Muscle layer of colon (tissue), 2 donors: ENCODE measurements around the gene INO80B.

Source experiments
- H3K27ac ChIP-seq: one replicate; pipeline ENCODE4 v1.7.0; 2013; ENCODE audit warnings: low read depth, mild to moderate bottlenecking, low read length, moderate library complexity
- H3K27me3 ChIP-seq, 2 donors: one replicate each; pipeline ENCODE4 v1.7.0; 2013; ENCODE audit warnings: low read length in 2 of 2, mild to moderate bottlenecking in 2 of 2; ENCODE audit not compliant: insufficient read depth in 2 of 2, control insufficient read depth in 1 of 2
- H3K36me3 ChIP-seq: one replicate; pipeline ENCODE4 v1.7.0; 2013; ENCODE audit warnings: mild to moderate bottlenecking, low read length; ENCODE audit not compliant: insufficient read depth
- H3K4me1 ChIP-seq: one replicate; pipeline ENCODE4 v1.7.0; 2013; ENCODE audit warnings: mild to moderate bottlenecking, low read length; ENCODE audit not compliant: insufficient read depth
- H3K4me3 ChIP-seq, 2 donors: one replicate each; pipeline ENCODE4 v1.7.0; 2013; ENCODE audit warnings: low read length in 2 of 2, low read depth in 1 of 2, mild to moderate bottlenecking in 1 of 2, moderate library complexity in 1 of 2
- H3K9ac ChIP-seq: one replicate; pipeline ENCODE4 v1.7.0; 2013; ENCODE audit warnings: low read length
- H3K9me3 ChIP-seq: one replicate; pipeline ENCODE4 v1.7.0; 2013; ENCODE audit warnings: mild to moderate bottlenecking, low read length
- donor health status: abdominal sarcoma.
- donor health status: Adenocarcinoma of cecum.

INO80B gene

DNA sequence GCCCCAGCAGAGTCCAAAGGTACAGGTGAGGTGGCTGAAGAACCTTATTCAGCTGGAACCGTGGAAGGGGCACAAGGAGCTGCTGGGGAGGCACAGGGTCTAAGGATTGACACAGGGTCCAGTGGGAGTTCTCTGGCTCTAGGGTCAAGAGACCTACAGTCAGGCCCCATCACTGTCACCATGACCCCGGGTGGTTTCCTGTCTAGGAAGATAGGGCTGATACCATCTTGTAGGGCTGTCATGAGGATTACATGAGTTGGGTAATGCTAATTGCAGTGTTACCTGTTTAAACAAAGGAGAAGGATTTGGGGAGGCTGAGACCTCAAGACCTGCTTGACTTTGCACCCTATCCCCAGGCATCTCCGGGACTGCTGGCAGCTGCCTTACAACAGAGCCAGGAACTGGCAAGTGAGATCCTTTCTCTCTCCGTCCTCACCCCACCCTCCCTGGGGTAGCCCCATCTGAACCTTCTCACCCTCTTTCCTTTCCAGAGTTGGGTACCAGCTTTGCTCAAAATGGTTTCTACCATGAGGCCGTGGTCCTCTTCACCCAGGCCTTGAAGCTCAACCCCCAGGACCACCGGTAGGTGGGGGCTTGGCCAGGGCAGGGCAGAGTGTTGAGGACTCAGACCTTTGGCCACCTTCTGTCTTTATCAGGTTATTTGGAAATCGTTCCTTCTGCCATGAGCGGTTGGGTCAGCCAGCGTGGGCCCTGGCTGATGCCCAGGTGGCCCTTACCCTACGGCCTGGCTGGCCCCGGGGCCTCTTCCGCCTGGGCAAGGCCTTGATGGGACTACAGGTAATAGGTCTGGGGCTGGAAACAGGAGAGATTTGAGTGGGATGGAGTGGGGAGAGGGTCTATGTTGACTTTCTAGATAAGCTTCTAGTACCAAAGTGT lies 37.0 kb downstream of the INO80B start:
- Histone ChIP-seq H3K27ac (no peak overlapping the region), H3K36me3 (peaks cover 58% of the 10 kb centered on the region), H3K4me3 (no peak overlapping the region), H3K4me1 (no peaks in the 10 kb centered on the region), H3K9me3 (no peaks in the 10 kb centered on the region), H3K27me3 (peaks cover 0 to under 1% of the 10 kb centered on the region in 2 donors), H3K9ac (no peak overlapping the region)

DNA sequence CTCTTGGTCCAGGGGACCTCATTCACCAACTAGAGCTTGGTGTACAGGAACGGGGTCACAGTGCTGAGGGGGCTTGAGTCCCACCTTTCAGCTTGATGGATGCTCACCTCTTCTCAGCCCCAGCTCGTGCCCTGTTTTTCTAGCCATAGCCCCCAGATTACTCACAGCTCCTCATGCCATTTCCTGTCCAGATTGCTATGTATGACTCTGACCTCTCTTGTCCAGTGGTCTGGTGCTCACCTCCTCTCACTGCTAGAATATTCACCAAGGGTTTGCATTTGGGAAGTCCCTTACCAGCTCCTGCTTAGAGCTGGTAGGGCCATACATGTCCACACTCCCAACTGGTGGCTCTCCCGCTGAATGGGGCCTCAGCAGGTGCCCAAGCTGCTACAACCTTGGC lies 38.7 kb downstream of the INO80B start:
- Histone ChIP-seq H3K36me3 (peaks cover 51% of the 10 kb centered on the region), H3K9ac (no peak overlapping the region), H3K4me3 (no peak overlapping the region), H3K27ac (no peak overlapping the region), H3K27me3 (peaks cover 9 to 17% of the 10 kb centered on the region in 2 donors), H3K4me1 (peaks cover 11% of the 10 kb centered on the region), H3K9me3 (no peaks in the 10 kb centered on the region)

DNA sequence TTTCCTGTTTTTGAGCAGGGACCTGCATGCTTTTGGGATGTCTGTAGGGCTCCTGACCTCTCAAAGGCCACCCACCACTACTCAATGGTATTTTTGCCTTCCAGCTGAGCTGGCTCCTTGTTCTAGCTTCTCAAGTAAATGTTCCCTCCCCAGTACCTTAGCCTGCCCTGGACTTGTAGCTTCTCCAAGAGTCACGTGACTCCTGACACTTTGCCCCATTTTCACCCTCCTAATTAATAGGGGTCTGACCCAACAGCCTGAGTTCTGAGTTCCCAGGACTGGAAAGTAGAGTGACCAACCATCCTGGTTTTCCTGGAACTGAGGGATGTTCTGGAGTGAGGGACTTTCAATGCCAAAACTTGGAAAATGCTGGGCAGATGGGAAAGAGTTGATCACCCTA lies 40.6 kb downstream of the INO80B start:
- Histone ChIP-seq H3K9me3 (no peaks in the 10 kb centered on the region), H3K36me3 (peaks cover 35% of the 10 kb centered on the region), H3K27ac (no peak overlapping the region), H3K4me3 (no peak overlapping the region), H3K27me3 (peaks cover 17 to 36% of the 10 kb centered on the region in 2 donors), H3K9ac (no peak overlapping the region), H3K4me1 (peaks cover 16% of the 10 kb centered on the region)

DNA sequence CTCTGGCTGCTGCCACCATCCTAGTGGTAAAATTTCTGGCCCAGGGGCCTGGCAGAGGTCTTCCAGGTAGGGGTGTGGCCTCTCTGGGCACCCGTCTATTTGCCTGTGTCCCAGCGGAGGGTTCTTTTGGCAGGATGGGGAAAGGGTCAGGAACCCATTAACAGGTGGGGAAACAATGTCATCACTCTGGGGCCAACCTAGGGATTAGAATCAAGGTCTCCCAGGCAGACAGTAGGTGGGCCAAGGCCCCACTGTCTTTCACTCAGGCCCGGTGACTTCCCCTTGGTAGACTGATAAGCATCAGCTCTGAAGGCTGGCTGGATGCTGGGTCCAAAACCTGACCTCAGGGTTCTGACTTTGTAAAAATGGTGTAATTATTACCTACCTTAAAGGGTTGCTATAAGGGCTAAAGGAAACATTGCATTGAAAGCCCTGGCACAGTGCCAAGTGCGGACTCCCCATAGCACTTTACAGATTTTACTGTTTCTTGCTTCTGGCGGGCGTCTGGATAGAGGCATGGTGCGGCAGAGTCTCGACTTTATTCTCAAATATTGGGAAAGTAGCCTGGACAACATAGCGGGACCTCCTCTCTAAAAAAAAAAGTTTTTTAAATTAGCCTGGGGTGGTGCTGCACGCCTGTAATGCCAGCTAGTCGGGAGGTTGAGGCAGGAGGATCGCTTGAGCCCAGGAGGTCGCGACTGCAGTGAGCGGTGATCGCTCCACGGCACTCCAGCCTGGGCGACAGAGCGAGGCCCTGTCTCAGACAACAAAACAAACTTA lies 42.3 kb downstream of the INO80B start:
- peaks cover 18% of the 10 kb centered on the region for H3K36me3 ChIP-seq
- no peak overlapping the region for H3K9ac ChIP-seq
- peak overlapping the region; percentile 18 to 38 for H3K4me3 ChIP-seq
- peaks cover 22 to 54% of the 10 kb centered on the region in 2 donors for H3K27me3 ChIP-seq
- H3K27ac ChIP-seq: no peak overlapping the region
- H3K4me1 ChIP-seq: peaks cover 16% of the 10 kb centered on the region
- no peaks in the 10 kb centered on the region for H3K9me3 ChIP-seq

DNA sequence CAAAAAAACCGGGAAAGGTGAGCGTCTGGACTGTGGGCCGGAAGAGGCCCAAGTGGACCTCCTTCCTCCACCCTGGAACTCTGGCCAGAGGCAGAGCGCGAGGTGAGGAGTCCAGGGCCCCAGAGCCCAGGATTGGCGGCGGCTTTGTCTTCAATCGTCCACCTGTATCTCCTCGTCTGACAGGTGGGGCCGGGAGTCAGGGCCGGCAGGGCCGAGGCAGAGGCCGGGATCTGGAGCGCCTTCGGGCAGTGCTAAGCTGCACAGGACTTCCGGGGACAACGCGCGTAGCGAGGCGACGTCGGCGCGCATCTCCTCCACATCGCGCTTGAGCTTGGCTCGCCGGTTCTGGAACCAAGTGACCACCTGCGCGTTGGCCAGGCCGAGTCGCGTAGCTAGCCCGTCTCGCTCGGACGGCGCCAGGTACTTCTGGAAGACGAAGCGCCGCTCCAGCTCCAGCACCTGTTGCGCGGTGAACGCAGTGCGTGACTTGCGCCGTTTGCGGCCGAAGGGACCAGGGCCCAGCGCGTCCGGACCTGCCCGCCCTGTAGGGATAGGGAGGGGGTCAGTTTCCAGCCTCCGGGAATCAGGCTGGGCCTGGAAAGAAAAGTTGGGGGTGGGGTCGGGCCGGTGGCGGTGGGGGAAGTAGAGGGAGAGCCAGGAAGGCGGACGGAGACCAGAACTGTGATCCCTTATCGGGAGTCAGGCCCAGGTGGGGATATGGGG lies 43.1 kb downstream of the INO80B start:
- no peak overlapping the region for H3K27ac ChIP-seq
- peak overlapping the region; percentile 18 to 38 for H3K4me3 ChIP-seq

DNA sequence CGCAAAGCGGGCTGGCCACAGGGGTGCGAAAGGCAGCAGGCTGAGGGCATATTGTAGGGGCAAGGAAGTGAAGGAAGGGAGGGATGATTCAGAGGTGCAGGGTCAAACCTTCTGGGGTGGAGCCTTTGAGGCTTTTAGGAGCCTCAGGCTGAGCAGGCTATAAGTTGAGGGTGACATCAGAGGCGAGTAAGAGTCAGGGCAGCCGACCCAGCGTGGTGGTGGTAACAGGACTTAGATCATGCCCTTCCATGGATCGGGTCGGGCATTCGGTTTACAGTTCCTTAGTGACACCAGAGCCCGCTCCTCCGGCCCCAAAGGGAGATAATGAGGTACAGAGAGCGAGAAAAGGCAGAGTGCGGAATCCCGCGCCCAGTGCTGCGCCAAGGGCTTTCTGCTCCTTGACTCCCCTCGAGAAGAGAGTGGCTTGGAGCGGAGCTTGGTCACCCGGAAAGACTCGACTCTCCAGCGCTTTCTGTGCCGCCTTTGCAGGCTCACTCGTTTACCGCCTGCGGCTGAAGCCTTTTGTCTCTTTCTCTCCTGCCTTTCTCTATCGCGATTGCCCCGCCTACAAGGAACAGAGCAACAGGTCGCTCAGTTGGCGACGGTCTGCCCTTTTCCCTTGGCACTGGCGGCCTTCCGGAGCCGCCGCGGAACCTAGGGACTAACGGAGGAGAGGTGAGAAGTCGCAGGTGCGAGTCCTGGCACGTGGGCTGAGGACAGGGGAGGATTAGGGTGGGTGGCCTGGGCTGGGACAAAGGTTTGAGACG lies 43.8 kb downstream of the INO80B start:
- peak overlapping the region in 1 of 2 donors; percentile 38 for H3K4me3 ChIP-seq
- peaks cover 16% of the 10 kb centered on the region for H3K4me1 ChIP-seq
- H3K9me3 ChIP-seq: no peaks in the 10 kb centered on the region
- H3K9ac ChIP-seq: no peak overlapping the region
- H3K27ac ChIP-seq: no peak overlapping the region
- peaks cover 22 to 68% of the 10 kb centered on the region in 2 donors for H3K27me3 ChIP-seq
- H3K36me3 ChIP-seq: peaks cover 4% of the 10 kb centered on the region

More for the DNA sequence above, 43.1 kb downstream of the INO80B start:
- Histone ChIP-seq H3K9ac (no peak overlapping the region), H3K36me3 (peaks cover 10% of the 10 kb centered on the region), H3K4me1 (peaks cover 16% of the 10 kb centered on the region), H3K9me3 (no peaks in the 10 kb centered on the region), H3K27me3 (peaks cover 22 to 61% of the 10 kb centered on the region in 2 donors)

DNA sequence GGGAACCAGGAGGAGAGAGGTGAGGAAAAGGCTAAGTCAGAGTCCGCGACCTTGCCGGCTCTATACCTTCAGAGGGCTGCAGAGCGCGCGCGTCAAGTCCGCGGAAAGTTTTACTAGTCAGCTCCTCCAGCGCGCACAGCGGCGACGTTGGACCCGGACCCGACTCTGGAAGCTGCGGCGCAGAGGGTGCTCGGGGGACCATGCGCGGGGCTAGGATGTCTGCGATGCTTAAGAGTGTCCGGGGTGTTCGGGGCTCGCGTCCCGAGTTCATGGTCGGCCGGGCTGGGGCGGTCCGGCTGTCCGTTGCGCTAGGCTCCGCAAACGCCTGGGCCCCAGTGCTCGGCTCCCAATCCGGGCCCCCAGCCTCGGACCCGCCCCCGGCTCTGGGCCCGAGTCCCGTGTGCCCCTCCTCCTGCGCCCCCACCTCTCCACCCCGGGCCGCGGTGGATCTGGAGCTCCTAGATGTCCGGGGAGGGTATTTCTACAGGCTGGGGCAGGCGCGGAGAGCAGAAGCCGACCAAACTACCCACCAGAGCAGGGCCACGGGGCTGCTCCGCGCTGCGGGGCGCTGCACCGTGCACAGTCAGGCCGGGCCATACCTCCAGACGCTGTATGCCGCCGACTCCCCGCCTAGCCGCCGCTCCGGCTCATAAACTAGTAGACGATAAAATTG lies 44.5 kb downstream of the INO80B start, which contains the start of gene LBX2:
LBX2 (minus strand) TSS at position 337 of the 673 bp plus-strand sequence; CDS start at position 271, 66 bp downstream.
- Histone ChIP-seq H3K9ac (no peak within 1 kb of the TSS), H3K36me3 (peaks cover 2% of the 10 kb centered on the region), H3K27ac (no peak within 1 kb of the TSS), H3K9me3 (no peaks in the 10 kb centered on the region), H3K4me3 (peak within 1 kb of the TSS; percentile 5 to 38), H3K4me1 (peaks cover 16% of the 10 kb centered on the region), H3K27me3 (peaks cover 24 to 75% of the 10 kb centered on the region in 2 donors)

DNA sequence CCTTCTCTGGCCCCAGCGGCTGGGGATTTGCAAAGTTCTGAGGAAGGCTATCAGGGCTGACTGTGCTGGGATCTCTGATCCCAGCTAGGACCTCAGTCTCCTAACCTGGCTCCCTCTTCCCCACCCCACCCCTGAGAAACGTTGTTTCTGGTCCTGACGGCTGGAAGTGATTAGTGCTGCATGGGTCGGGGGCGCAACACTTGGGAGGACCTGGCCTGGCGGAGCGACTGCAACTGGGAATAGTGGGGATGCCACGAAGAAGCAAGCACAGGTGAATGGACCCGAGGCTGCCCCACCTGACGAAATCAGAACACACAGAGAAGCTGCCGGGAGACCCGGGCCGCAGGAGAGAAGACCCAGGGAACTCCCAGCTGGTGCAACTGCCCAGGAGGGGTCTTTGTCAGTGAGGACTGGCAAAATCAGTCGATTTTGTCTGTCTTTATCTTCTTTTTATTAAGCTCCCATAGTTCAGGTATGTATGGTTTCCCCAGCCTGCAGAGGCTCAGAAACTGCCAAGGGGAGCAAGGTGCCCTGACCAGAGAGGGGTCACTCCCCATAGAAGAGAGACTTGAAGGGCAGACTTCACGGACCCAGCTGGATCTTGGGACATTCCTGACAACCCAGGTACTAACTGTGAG lies 45.2 kb downstream of the INO80B start:
- H3K36me3 ChIP-seq: peaks cover 9% of the 10 kb centered on the region
- no peak overlapping the region for H3K9ac ChIP-seq
- peaks cover 29 to 82% of the 10 kb centered on the region in 2 donors for H3K27me3 ChIP-seq
- peaks cover 16% of the 10 kb centered on the region for H3K4me1 ChIP-seq
- no peaks in the 10 kb centered on the region for H3K9me3 ChIP-seq
- H3K27ac ChIP-seq: no peak overlapping the region
- peak overlapping the region in 1 of 2 donors; percentile 5 for H3K4me3 ChIP-seq

DNA sequence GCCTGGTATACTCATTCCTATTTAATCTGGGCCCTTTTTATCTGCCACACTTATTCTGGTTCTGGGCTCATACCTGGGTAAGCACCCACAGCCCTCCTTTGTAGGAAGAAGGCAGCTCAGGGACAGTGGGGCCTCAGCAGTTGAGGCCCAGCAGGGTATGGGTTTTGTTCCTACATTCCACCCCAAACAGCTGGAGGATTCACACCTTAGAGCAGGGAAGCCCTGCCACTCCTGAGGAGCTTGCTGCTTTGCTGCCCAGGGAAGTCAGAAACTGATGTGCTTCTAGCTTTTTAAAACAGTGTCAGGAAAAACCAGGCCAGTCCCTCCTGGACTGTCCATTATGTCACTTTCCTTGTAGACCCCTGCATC lies 45.7 kb downstream of the INO80B start:
- peaks cover 19% of the 10 kb centered on the region for H3K4me1 ChIP-seq
- peaks cover 14% of the 10 kb centered on the region for H3K36me3 ChIP-seq
- H3K9ac ChIP-seq: no peak overlapping the region
- no peak overlapping the region for H3K4me3 ChIP-seq
- no peak overlapping the region for H3K27ac ChIP-seq
- no peaks in the 10 kb centered on the region for H3K9me3 ChIP-seq
- peaks cover 29 to 82% of the 10 kb centered on the region in 2 donors for H3K27me3 ChIP-seq
